Thyroid gland (tissue), 4 donors: Measurements from ENCODE around the gene EXOC3L4. TPM values are rescaled to one million over a fixed set of nuclear protein-coding genes. Genes with fewer than 3 reads are reported as not detected.

Source experiments
- DNase-seq, 2 donors: peaks; one replicate each; pipeline ENCODE4 v3.0.0-alpha.2; 2019
- H3K27ac ChIP-seq, 3 donors: fragments of 200-600 bp; sonication (generic); 1 replicate in 2 of 3; 2 replicates in 1 of 3; pipeline ENCODE4 v1.5.1; 2016 to 2019; ENCODE audit warnings: mild to moderate bottlenecking in 1 of 3, moderate library complexity in 1 of 3
- H3K27me3 ChIP-seq: fragments of 200-600 bp; sonication (generic); one replicate; pipeline ENCODE4 v1.5.1; 2019
- H3K36me3 ChIP-seq, 2 donors: fragments of 200-600 bp; sonication (generic); one replicate each; pipeline ENCODE4 v1.5.1; 2016 to 2019
- H3K4me1 ChIP-seq, 2 donors: fragments of 200-600 bp; sonication (generic); one replicate each; pipeline ENCODE4 v1.5.1; 2017 to 2019
- H3K4me3 ChIP-seq, 3 donors: fragments of 200-600 bp; sonication (generic); replicated peaks in 1 of 3; 1 replicate in 2 of 3; 2 replicates in 1 of 3; pipeline ENCODE4 v1.5.1; 2016; ENCODE audit warnings: mild to moderate bottlenecking in 1 of 3
- H3K9me3 ChIP-seq: fragments of 200-600 bp; sonication (generic); one replicate; pipeline ENCODE4 v1.5.1; 2017
- POLR2A ChIP-seq, 2 donors: fragments of 450-650 bp; IDR thresholded peaks; one replicate each; pipeline ENCODE4 v1.6.1; 2017; ENCODE audit warnings: antibody characterized with exemption in 2 of 2, mild to moderate bottlenecking in 2 of 2, moderate library complexity in 1 of 2
- WGBS, 2 donors: methylation state at CpG; one replicate each; pipeline ENCODE4 v1.1.5; 2017; 5-methylcytosine and 5-hydroxymethylcytosine counted together
- intact Hi-C: fragments of 100-400 bp; cut with DNase I; formaldehyde crosslinking; loops from one replicate; pipeline ENCODE4 v1.15.1; 2023
- total RNA-seq, 4 donors: library from RNA; depleted of rRNA; stranded (reverse); fragments of >200 nt; gene quantifications; one replicate each; pipeline ENCODE4 v1.2.3, GENCODE V29; 2016
- TF ChIP-seq, protein P1 (sequence below), 6 experiments: fragments of 200-600 bp in 3 of 6; fragments of 450-650 bp in 3 of 6; sonication (generic) in 3 of 6; IDR thresholded peaks; one replicate each; pipeline ENCODE4 v1.5.1; 2016 to 2019; ENCODE audit warnings: antibody characterized with exemption in 6 of 6, mild to moderate bottlenecking in 2 of 6, inconsistent platforms in 1 of 6, moderate library complexity in 1 of 6

EXOC3L4 gene
- total RNA-seq, 4 donors from 2014 or later, result 0.44 to 0.78 TPM; not detected in 2

DNA sequence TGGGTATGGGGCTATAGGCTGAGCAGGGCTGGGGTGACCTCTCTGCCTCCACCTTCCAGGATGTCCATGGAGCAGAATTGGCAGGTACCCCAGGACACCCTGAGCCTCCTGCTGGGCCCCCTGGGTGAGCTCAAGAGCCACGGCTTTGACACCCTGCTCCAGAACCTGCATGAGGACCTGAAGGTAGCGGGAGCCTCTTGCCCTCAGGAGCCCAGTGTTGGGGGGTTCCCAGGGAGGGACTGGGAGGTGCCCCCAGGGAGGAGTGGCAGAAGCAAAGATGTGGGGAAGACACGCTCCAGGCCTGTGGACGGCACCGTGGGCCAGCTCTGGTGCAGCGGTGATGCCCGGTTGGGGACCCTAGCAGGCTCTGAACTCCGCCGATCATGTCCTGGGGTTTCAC, 37.1 kb downstream of the EXOC3L4 start:
- TF ChIP-seq POLR2A (IDR thresholded peaks at IDR 0.05), result no peak
- TF ChIP-seq, protein P1, sequence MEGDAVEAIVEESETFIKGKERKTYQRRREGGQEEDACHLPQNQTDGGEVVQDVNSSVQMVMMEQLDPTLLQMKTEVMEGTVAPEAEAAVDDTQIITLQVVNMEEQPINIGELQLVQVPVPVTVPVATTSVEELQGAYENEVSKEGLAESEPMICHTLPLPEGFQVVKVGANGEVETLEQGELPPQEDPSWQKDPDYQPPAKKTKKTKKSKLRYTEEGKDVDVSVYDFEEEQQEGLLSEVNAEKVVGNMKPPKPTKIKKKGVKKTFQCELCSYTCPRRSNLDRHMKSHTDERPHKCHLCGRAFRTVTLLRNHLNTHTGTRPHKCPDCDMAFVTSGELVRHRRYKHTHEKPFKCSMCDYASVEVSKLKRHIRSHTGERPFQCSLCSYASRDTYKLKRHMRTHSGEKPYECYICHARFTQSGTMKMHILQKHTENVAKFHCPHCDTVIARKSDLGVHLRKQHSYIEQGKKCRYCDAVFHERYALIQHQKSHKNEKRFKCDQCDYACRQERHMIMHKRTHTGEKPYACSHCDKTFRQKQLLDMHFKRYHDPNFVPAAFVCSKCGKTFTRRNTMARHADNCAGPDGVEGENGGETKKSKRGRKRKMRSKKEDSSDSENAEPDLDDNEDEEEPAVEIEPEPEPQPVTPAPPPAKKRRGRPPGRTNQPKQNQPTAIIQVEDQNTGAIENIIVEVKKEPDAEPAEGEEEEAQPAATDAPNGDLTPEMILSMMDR (IDR thresholded peaks at IDR 0.05), result no peak
- Histone ChIP-seq H3K4me1 (peaks cover 52 to 76% of the 10 kb centered on the region in 2 donors), H3K27ac (peak overlapping the region; percentile 83 to 91 (median 91)), H3K4me3 (no peak overlapping the region), H3K36me3 (no peaks in the 10 kb centered on the region), H3K27me3 (no peaks in the 10 kb centered on the region), H3K9me3 (no peaks in the 10 kb centered on the region)
- intact Hi-C loops, result no loop called here
- no peak for DNase-seq
- WGBS, 2 donors, result 87 to 96% methylated on average over 2 to 5 of the region's 9 CpGs

DNA sequence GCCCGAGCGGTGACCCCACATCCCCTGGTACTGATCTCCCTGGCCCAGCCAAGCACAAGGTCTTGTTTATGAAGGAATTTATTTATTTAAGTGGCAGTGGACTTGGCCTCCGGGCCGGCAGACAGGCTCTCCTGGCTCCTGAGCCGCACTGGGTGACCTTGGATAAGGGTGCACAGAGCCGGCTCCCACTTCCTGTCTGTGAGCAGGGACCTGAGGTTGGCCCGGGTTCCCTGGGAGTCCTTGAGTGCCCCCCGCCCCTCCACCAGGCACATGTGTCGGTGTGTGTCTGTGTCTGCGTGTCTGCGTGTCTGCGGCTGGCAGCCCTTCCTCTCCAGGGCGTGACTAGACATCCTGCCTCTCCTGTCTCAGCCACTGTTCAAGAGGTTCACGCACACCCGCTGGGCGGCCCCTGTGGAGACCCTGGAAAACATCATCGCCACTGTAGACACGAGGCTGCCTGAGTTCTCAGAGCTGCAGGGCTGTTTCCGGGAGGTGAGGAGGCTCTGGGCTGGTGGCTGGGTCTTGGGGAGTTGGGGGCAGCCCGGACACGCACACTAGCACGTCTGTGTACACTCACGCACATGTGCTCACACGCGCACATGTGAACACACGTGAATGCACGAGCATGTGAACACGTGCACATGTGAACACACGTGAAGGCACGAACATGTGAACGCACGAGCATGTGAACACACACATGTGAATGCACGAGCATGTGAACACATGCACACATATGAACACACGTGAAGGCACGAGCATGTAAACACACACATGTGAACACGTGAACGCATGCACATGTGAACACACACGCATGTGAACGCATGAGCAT, 38.1 kb downstream of the EXOC3L4 start:
- H3K4me1 ChIP-seq, result peaks cover 47 to 76% of the 10 kb centered on the region in 2 donors
- peak; percentile 54 for DNase-seq
- no peaks in the 10 kb centered on the region for H3K36me3 ChIP-seq
- H3K4me3 ChIP-seq, result no peak overlapping the region
- peak overlapping the region in 2 of 3 donors; percentile 91 for H3K27ac ChIP-seq
- 73 to 81% methylated on average over 23 to 38 of the region's 39 CpGs for WGBS, 2 donors
- TF ChIP-seq POLR2A (IDR thresholded peaks at IDR 0.05), result no peak
- TF ChIP-seq, protein P1 (IDR thresholded peaks at IDR 0.05), result no peak
- intact Hi-C loops, result no loop called here
- no peaks in the 10 kb centered on the region for H3K9me3 ChIP-seq
- H3K27me3 ChIP-seq, result no peaks in the 10 kb centered on the region

- no peaks in the 10 kb centered on the region for H3K9me3 ChIP-seq
- H3K4me1 ChIP-seq, result peaks cover 39 to 70% of the 10 kb centered on the region in 2 donors
- DNase-seq, result no peak
- no peaks in the 10 kb centered on the region for H3K36me3 ChIP-seq
- 93 to 96% methylated on average over 20 to 21 of the region's 25 CpGs for WGBS, 2 donors
- H3K27ac ChIP-seq, result no peak overlapping the region
- no peak for TF ChIP-seq POLR2A (IDR thresholded peaks at IDR 0.05)
- TF ChIP-seq, protein P1 (IDR thresholded peaks at IDR 0.05), result no peak
- no peak overlapping the region for H3K4me3 ChIP-seq
- intact Hi-C loops, result no loop called here
- H3K27me3 ChIP-seq, result no peaks in the 10 kb centered on the region
Measured at GRCh38 chr14:103133210-103134140, 39.0 kb downstream of the EXOC3L4 start.

- H3K27me3 ChIP-seq, result no peaks in the 10 kb centered on the region
Measured at GRCh38 chr14:103134405-103134804, 39.9 kb downstream of the EXOC3L4 start.

More at GRCh38 chr14:103134405-103134804, 39.9 kb downstream of the EXOC3L4 start:
- no peak overlapping the region for H3K27ac ChIP-seq
- intact Hi-C loops, result no loop called here
- DNase-seq, result no peak
- WGBS, 2 donors, result 39 to 47% methylated on average over 2 of the region's 2 CpGs
- TF ChIP-seq, protein P1 (IDR thresholded peaks at IDR 0.05), result no peak
- no peak for TF ChIP-seq POLR2A (IDR thresholded peaks at IDR 0.05)
- H3K9me3 ChIP-seq, result no peaks in the 10 kb centered on the region
- H3K4me3 ChIP-seq, result no peak overlapping the region
- H3K36me3 ChIP-seq, result no peaks in the 10 kb centered on the region
- peaks cover 30 to 63% of the 10 kb centered on the region in 2 donors for H3K4me1 ChIP-seq
